NT2/D1 (cell line): ENCODE data around the gene CCDC69.
A peak's percentile ranks its signal among the peaks of the same experiment; 100 is the strongest.

Experiments
- DNase-seq: peaks from one replicate; pipeline ENCODE4 v3.0.0-alpha.2; 2011; ENCODE audit warnings: low read depth, low spot score
- H3K27me3 ChIP-seq: 2 replicates; pipeline ENCODE4 v1.6.0; 2011; ENCODE audit warnings: mild to moderate bottlenecking; ENCODE audit not compliant: insufficient read length, insufficient read depth
- H3K36me3 ChIP-seq: 2 replicates; pipeline ENCODE4 v1.6.1; 2011; ENCODE audit warnings: mild to moderate bottlenecking, low read length, mixed read lengths; ENCODE audit not compliant: insufficient read depth, insufficient read length
- H3K4me1 ChIP-seq: 2 replicates; pipeline ENCODE4 v1.5.1; 2011; ENCODE audit not compliant: insufficient read depth, insufficient read length
- H3K4me3 ChIP-seq: 2 replicates; pipeline ENCODE4 v1.5.1; 2011; ENCODE audit warnings: low read depth; ENCODE audit not compliant: insufficient read length
- H3K9ac ChIP-seq: 2 replicates; pipeline ENCODE4 v1.6.0; 2011; ENCODE audit warnings: low read depth; ENCODE audit not compliant: insufficient read length
- H3K9me3 ChIP-seq: 2 replicates; pipeline ENCODE4 v1.5.1; 2011; ENCODE audit warnings: mild to moderate bottlenecking, low read length; ENCODE audit not compliant: insufficient read depth
- SUZ12 ChIP-seq: IDR thresholded peaks from 2 replicates; pipeline ENCODE4 v1.6.1; 2011; ENCODE audit not compliant: insufficient read length, insufficient read depth; ENCODE audit errors: extremely low read depth
- YY1 ChIP-seq: IDR thresholded peaks from 2 replicates; pipeline ENCODE4 v1.6.1; 2011; ENCODE audit not compliant: insufficient read length, insufficient read depth
- ZNF274 ChIP-seq: IDR thresholded peaks from 2 replicates; pipeline ENCODE4 v1.6.1; 2011; ENCODE audit warnings: mild to moderate bottlenecking, low read depth, low read length

The CCDC69 gene

GRCh38 chr5:151153766-151154272 is 70.1 kb downstream of the CCDC69 start:
- TF ChIP-seq SUZ12 (no peak), YY1 (no peak), ZNF274 (no peak)
- no peaks in the 10 kb centered on the region for H3K9me3 ChIP-seq

DNA sequence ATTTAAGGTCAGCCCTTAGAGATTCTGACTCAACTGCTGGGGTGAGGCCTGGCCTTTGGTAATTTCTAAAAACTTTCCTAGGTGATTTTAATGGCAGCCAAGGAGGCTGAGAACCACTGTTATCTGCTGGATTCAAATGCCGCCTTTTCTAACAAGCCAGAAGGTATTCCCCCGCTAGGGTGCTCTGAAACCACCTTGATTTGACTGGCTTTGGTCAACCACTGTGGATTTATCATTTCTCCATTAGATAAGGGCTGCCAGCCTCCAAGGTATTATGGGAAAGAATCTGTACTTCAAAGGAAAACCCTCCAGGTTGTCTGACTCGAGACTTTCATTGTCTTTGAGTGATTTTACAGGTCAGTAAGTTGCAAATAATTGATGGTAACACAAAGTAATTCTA is 70.6 kb downstream of the CCDC69 start:
- no peak overlapping the region for H3K4me3 ChIP-seq
- no peak overlapping the region for H3K9ac ChIP-seq
- peaks cover 19% of the 10 kb centered on the region for H3K4me1 ChIP-seq
- no peak for DNase-seq
- H3K36me3 ChIP-seq: peaks cover 42% of the 10 kb centered on the region
- H3K27me3 ChIP-seq: no peaks in the 10 kb centered on the region
- TF ChIP-seq ZNF274 (no peak), SUZ12 (no peak), YY1 (no peak)
- no peaks in the 10 kb centered on the region for H3K9me3 ChIP-seq

More at GRCh38 chr5:151153766-151154272, 70.1 kb downstream of the CCDC69 start:
- H3K4me3 ChIP-seq: no peak overlapping the region
- peaks cover 19% of the 10 kb centered on the region for H3K4me1 ChIP-seq
- H3K36me3 ChIP-seq: peaks cover 38% of the 10 kb centered on the region
- no peaks in the 10 kb centered on the region for H3K27me3 ChIP-seq
- no peak for DNase-seq
- no peak overlapping the region for H3K9ac ChIP-seq

DNA sequence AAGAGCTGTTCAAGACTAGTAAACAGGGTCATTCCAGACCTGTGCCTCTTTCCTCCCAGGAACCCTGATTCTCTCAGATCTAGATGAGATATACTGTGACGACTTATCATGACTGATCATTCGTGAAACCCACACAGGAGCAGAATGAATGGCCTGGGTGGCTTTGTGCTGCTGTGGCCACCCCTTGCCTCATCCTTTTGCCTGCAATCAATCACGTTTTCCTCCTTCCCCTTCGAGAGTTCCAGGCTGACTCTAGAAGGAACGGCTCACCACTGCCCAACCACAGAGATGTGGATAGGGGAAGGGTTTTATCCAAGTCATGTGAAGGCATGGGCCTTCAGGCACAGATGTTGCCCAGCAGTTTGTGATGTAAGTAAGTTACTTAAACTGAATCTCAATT is 72.1 kb downstream of the CCDC69 start:
- Histone ChIP-seq H3K9ac (no peak overlapping the region), H3K4me1 (peaks cover 19% of the 10 kb centered on the region), H3K9me3 (no peaks in the 10 kb centered on the region), H3K27me3 (no peaks in the 10 kb centered on the region), H3K4me3 (no peak overlapping the region), H3K36me3 (peaks cover 56% of the 10 kb centered on the region)
- DNase-seq: no peak
- TF ChIP-seq SUZ12 (no peak), ZNF274 (no peak), YY1 (no peak)

DNA sequence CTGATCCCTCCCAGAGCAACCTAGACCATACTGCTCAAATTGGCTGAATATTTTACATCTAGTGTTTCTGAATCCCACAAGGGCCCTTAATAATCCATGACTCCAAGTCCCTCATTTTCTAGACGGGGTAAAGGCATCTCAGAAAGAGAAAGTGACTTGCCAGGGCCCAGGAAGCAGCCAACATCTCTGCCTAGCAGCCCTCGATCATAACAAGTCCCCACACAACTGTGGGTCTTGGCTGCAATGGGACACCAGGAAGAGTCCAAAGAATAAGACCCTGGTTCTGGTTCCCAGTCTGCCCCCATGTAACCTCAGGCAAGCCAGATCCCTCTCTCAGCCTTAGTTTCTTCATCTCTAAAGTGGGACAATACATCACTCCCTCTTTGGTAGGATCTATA is 72.6 kb downstream of the CCDC69 start:
- Histone ChIP-seq H3K4me3 (no peak overlapping the region), H3K9me3 (no peaks in the 10 kb centered on the region), H3K36me3 (peaks cover 61% of the 10 kb centered on the region), H3K27me3 (no peaks in the 10 kb centered on the region), H3K4me1 (peaks cover 16% of the 10 kb centered on the region), H3K9ac (no peak overlapping the region)
- DNase-seq: no peak
- TF ChIP-seq SUZ12 (no peak), YY1 (no peak), ZNF274 (no peak)

- Histone ChIP-seq H3K4me1 (peaks cover 14% of the 10 kb centered on the region), H3K9ac (peak overlapping the region; percentile 38), H3K27me3 (no peaks in the 10 kb centered on the region), H3K36me3 (peaks cover 67% of the 10 kb centered on the region), H3K4me3 (no peak overlapping the region), H3K9me3 (no peaks in the 10 kb centered on the region)
- DNase-seq: no peak
- TF ChIP-seq SUZ12 (no peak), ZNF274 (no peak), YY1 (no peak)
Measured at GRCh38 chr5:151150471-151151262, 73.2 kb downstream of the CCDC69 start.

- no peak overlapping the region for H3K9ac ChIP-seq
- H3K36me3 ChIP-seq: peaks cover 67% of the 10 kb centered on the region
- H3K9me3 ChIP-seq: no peaks in the 10 kb centered on the region
- no peak overlapping the region for H3K4me3 ChIP-seq
- H3K4me1 ChIP-seq: peaks cover 12% of the 10 kb centered on the region
- no peaks in the 10 kb centered on the region for H3K27me3 ChIP-seq
- no peak for DNase-seq
- no peak for TF ChIP-seq SUZ12
- no peak for TF ChIP-seq ZNF274
- no peak for TF ChIP-seq YY1
Measured at GRCh38 chr5:151148583-151148982, 75.3 kb downstream of the CCDC69 start.

DNA sequence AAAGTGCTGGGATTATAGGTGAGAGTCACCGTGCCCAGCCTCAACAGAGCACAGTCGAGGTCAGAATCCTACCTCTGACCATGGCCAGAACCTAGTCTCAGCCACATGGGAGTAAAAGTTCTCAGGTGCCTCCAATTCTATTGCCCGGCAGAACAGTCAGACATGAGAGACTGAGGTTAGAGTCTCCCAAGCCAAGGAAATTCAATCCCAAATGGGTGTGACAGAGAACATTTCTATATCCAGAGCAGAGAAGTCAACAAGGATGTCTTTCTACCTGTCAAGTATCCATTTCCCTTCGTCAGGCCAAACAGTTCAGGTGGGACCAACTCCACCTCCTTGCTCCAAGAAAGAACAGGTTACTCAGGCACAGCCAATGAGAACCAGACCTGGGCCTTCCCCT is 76.9 kb downstream of the CCDC69 start:
- Histone ChIP-seq H3K9me3 (no peaks in the 10 kb centered on the region), H3K27me3 (no peaks in the 10 kb centered on the region), H3K9ac (no peak overlapping the region), H3K4me1 (peaks cover 11% of the 10 kb centered on the region), H3K4me3 (no peak overlapping the region), H3K36me3 (peaks cover 66% of the 10 kb centered on the region)
- no peak for TF ChIP-seq ZNF274
- TF ChIP-seq SUZ12: no peak
- no peak for TF ChIP-seq YY1
- no peak for DNase-seq
